Embryonic facial prominence (tissue), 1 donor: ENCODE results near the gene GAS1.
A peak's percentile ranks its signal among the peaks of the same experiment; 100 is the strongest.

Experiments
- DNase-seq: peaks from one replicate; pipeline ENCODE4 v3.0.0-alpha.2; 2016; ENCODE audit errors: extremely low spot score

Gene GAS1

GRCh38 chr9:86965636-86966395, 18.5 kb upstream of the GAS1 start:
- DNase-seq: no peak

GRCh38 chr9:86962692-86963091, 15.4 kb upstream of the GAS1 start:
- DNase-seq: no peak

- DNase-seq: no peak
Observed at GRCh38 chr9:86960938-86961337, 13.6 kb upstream of the GAS1 start.

GRCh38 chr9:86958203-86958602, 10.9 kb upstream of the GAS1 start:
- no peak for DNase-seq

- DNase-seq: no peak
Observed at GRCh38 chr9:86955561-86955960, 8.3 kb upstream of the GAS1 start.

- no peak for DNase-seq
Observed at GRCh38 chr9:86955042-86955441, 7.7 kb upstream of the GAS1 start.

GRCh38 chr9:86953181-86953580, 5.9 kb upstream of the GAS1 start:
- no peak for DNase-seq

GRCh38 chr9:86948074-86948929, 996 bp upstream of the GAS1 start:
- DNase-seq: peak; percentile 90

GRCh38 chr9:86946201-86947145, 833 bp downstream of the GAS1 start:
- DNase-seq: no peak

GRCh38 chr9:86945728-86946200, 1.5 kb downstream of the GAS1 start:
- no peak for DNase-seq

- DNase-seq: no peak
Observed at GRCh38 chr9:86944796-86945727, 2.2 kb downstream of the GAS1 start.

- no peak for DNase-seq
Observed at GRCh38 chr9:86943201-86944113, 3.8 kb downstream of the GAS1 start.

GRCh38 chr9:86942281-86943200, 4.8 kb downstream of the GAS1 start:
- DNase-seq: no peak

- DNase-seq: no peak
Observed at GRCh38 chr9:86941197-86941596, 6.1 kb downstream of the GAS1 start.

GRCh38 chr9:86940774-86941173, 6.5 kb downstream of the GAS1 start:
- no peak for DNase-seq

- DNase-seq: no peak
Observed at GRCh38 chr9:86939891-86940290, 7.4 kb downstream of the GAS1 start.

- DNase-seq: no peak
Observed at GRCh38 chr9:86939321-86939720, 8.0 kb downstream of the GAS1 start.

- DNase-seq: no peak
Observed at GRCh38 chr9:86938780-86939179, 8.5 kb downstream of the GAS1 start.

GRCh38 chr9:86926145-86926544, 21.2 kb downstream of the GAS1 start:
- no peak for DNase-seq
